ENCODE measurements around the gene SPAG9.

SPAG9 gene

DNA sequence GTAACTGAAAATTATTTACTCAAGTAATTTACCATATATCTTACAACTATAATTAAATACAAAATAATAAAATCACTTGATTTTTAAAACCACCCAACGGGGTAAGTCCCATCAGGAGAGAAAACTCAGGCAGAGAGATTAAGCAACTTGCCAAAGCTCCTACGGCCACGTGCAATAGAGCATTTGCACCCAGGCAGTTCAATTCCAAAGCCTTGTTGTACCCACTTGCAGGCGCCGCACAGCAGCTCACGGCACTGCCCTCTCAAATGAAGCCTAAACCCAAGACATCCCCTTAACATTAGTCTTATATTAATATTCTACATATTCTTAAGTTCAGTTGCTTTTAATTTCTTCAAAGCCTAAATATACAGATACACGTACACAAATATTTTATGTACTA lies 75.7 kb downstream of the SPAG9 start:
- no peak overlapping the region for H2BK120ac ChIP-seq (ENCODE audit: low read depth, low read length)
- no peak overlapping the region for H2AK5ac ChIP-seq (ENCODE audit: low read length, severe bottlenecking)
- H2BK15ac ChIP-seq (ENCODE audit: low read depth, poor library complexity, severe bottlenecking) = no peak overlapping the region
- H3K79me1 ChIP-seq (replicated peaks; ENCODE audit: low read length, poor library complexity, severe bottlenecking) = peaks cover 10% of the 10 kb centered on the region
- H3K4me2 ChIP-seq (ENCODE audit: low read length, poor library complexity, severe bottlenecking) = no peak overlapping the region
- H2AFZ ChIP-seq (ENCODE audit: low read depth, low read length) = no peak overlapping the region
- DNase-seq = no peak
- H3K27ac ChIP-seq (ENCODE audit: low read length, poor library complexity, severe bottlenecking) = no peak overlapping the region
- H3K9ac ChIP-seq (ENCODE audit: low read length) = peak overlapping the region; percentile 77
- no peak overlapping the region for H2BK5ac ChIP-seq (ENCODE audit: low read depth, low read length, poor library complexity, severe bottlenecking)
- H2BK12ac ChIP-seq (ENCODE audit: low read length in 2 of 2) = no peak overlapping the region
- H3K4me3 ChIP-seq (ENCODE audit: insufficient read depth in 1 of 2, low read depth in 1 of 2, low read length in 2 of 2) = no peak overlapping the region
- H3K18ac ChIP-seq (ENCODE audit: low read depth in 1 of 2, low read length in 2 of 2) = no peak overlapping the region
- H4K91ac ChIP-seq (ENCODE audit: low read length) = no peak overlapping the region
- WGBS = 89% methylated on average over 5 of the region's 7 CpGs
- peaks cover 0 to 18% of the 10 kb centered on the region in 2 experiments for H3K36me3 ChIP-seq (ENCODE audit: control insufficient read depth in 1 of 2, insufficient read depth in 2 of 2, low read depth in 1 of 2, low read length in 2 of 2)
- peaks cover 5% of the 10 kb centered on the region for H3K4me1 ChIP-seq (ENCODE audit: control insufficient read depth, insufficient read depth, low read depth, low read length)
- H3K9me3 ChIP-seq (ENCODE audit: control insufficient read depth, low read length) = no peaks in the 10 kb centered on the region
- H3K23ac ChIP-seq (ENCODE audit: low read length in 2 of 2) = no peak overlapping the region
- H3K27me3 ChIP-seq (ENCODE audit: control insufficient read depth in 1 of 2, insufficient read depth in 1 of 2, low read length in 2 of 2) = no peaks in the 10 kb centered on the region
- H3K4ac ChIP-seq (ENCODE audit: low read depth in 1 of 2, low read length in 2 of 2) = no peak overlapping the region
- no peak overlapping the region for H3K14ac ChIP-seq (ENCODE audit: low read length in 2 of 2)
- no peak overlapping the region for H4K8ac ChIP-seq (ENCODE audit: low read length)

- 97% methylated on average over 3 of the region's 3 CpGs for WGBS
These were observed 84.6 kb downstream of the SPAG9 start for GRCh38 chr17:51036084-51036483.

GRCh38 chr17:51035431-51035830 lies 85.2 kb downstream of the SPAG9 start:
- Histone ChIP-seq H2AK5ac (ENCODE audit: low read length, severe bottlenecking) (no peak overlapping the region), H3K9ac (ENCODE audit: low read length) (no peak overlapping the region), H3K27me3 (ENCODE audit: control insufficient read depth in 1 of 2, insufficient read depth in 1 of 2, low read length in 2 of 2) (no peaks in the 10 kb centered on the region), H2BK5ac (ENCODE audit: low read depth, low read length, poor library complexity, severe bottlenecking) (no peak overlapping the region), H3K23ac (ENCODE audit: low read length in 2 of 2) (no peak overlapping the region), H2BK120ac (ENCODE audit: low read depth, low read length) (no peak overlapping the region), H2BK12ac (ENCODE audit: low read length in 2 of 2) (no peak overlapping the region), H3K4me2 (ENCODE audit: low read length, poor library complexity, severe bottlenecking) (no peak overlapping the region), H3K4me3 (ENCODE audit: insufficient read depth in 1 of 2, low read depth in 1 of 2, low read length in 2 of 2) (no peak overlapping the region), H2AFZ (ENCODE audit: low read depth, low read length) (no peak overlapping the region), H3K4ac (ENCODE audit: low read depth in 1 of 2, low read length in 2 of 2) (no peak overlapping the region), H4K8ac (ENCODE audit: low read length) (no peak overlapping the region), H3K27ac (ENCODE audit: low read length, poor library complexity, severe bottlenecking) (peak overlapping the region; percentile 62), H3K4me1 (ENCODE audit: control insufficient read depth, insufficient read depth, low read depth, low read length) (peaks cover 4% of the 10 kb centered on the region), H4K91ac (ENCODE audit: low read length) (no peak overlapping the region), H3K14ac (ENCODE audit: low read length in 2 of 2) (no peak overlapping the region), H3K36me3 (ENCODE audit: control insufficient read depth in 1 of 2, insufficient read depth in 2 of 2, low read depth in 1 of 2, low read length in 2 of 2) (peaks cover 0 to 59% of the 10 kb centered on the region in 2 experiments), H3K9me3 (ENCODE audit: control insufficient read depth, low read length) (no peaks in the 10 kb centered on the region), H3K79me1 (replicated peaks; ENCODE audit: low read length, poor library complexity, severe bottlenecking) (peaks cover 18% of the 10 kb centered on the region), H3K18ac (ENCODE audit: low read depth in 1 of 2, low read length in 2 of 2) (no peak overlapping the region), H2BK15ac (ENCODE audit: low read depth, poor library complexity, severe bottlenecking) (no peak overlapping the region)
- peak; percentile 85 for DNase-seq

More at GRCh38 chr17:51036084-51036483, 84.6 kb downstream of the SPAG9 start:
- no peak overlapping the region for H4K91ac ChIP-seq (ENCODE audit: low read length)
- H4K8ac ChIP-seq (ENCODE audit: low read length) = no peak overlapping the region
- no peak overlapping the region for H2BK15ac ChIP-seq (ENCODE audit: low read depth, poor library complexity, severe bottlenecking)
- no peaks in the 10 kb centered on the region for H3K27me3 ChIP-seq (ENCODE audit: control insufficient read depth in 1 of 2, insufficient read depth in 1 of 2, low read length in 2 of 2)
- H2BK12ac ChIP-seq (ENCODE audit: low read length in 2 of 2) = peak overlapping the region in 1 of 2 experiments; percentile 10
- no peak for DNase-seq
- no peak overlapping the region for H2BK5ac ChIP-seq (ENCODE audit: low read depth, low read length, poor library complexity, severe bottlenecking)
- no peak overlapping the region for H2BK120ac ChIP-seq (ENCODE audit: low read depth, low read length)
- peak overlapping the region; percentile 76 for H2AK5ac ChIP-seq (ENCODE audit: low read length, severe bottlenecking)
- peaks cover 13% of the 10 kb centered on the region for H3K79me1 ChIP-seq (replicated peaks; ENCODE audit: low read length, poor library complexity, severe bottlenecking)
- H3K23ac ChIP-seq (ENCODE audit: low read length in 2 of 2) = peak overlapping the region in 1 of 2 experiments; percentile 59
- no peaks in the 10 kb centered on the region for H3K9me3 ChIP-seq (ENCODE audit: control insufficient read depth, low read length)
- H3K18ac ChIP-seq (ENCODE audit: low read depth in 1 of 2, low read length in 2 of 2) = no peak overlapping the region
- H3K4me1 ChIP-seq (ENCODE audit: control insufficient read depth, insufficient read depth, low read depth, low read length) = peaks cover 3% of the 10 kb centered on the region
- H3K27ac ChIP-seq (ENCODE audit: low read length, poor library complexity, severe bottlenecking) = peak overlapping the region; percentile 62
- no peak overlapping the region for H3K4me3 ChIP-seq (ENCODE audit: insufficient read depth in 1 of 2, low read depth in 1 of 2, low read length in 2 of 2)
- H3K4me2 ChIP-seq (ENCODE audit: low read length, poor library complexity, severe bottlenecking) = no peak overlapping the region
- no peak overlapping the region for H3K9ac ChIP-seq (ENCODE audit: low read length)
- peaks cover 0 to 65% of the 10 kb centered on the region in 2 experiments for H3K36me3 ChIP-seq (ENCODE audit: control insufficient read depth in 1 of 2, insufficient read depth in 2 of 2, low read depth in 1 of 2, low read length in 2 of 2)
- H3K4ac ChIP-seq (ENCODE audit: low read depth in 1 of 2, low read length in 2 of 2) = peak overlapping the region in 1 of 2 experiments; percentile 76
- no peak overlapping the region for H2AFZ ChIP-seq (ENCODE audit: low read depth, low read length)
- peak overlapping the region in 1 of 2 experiments; percentile 59 for H3K14ac ChIP-seq (ENCODE audit: low read length in 2 of 2)

GRCh38 chr17:51034800-51035199 lies 85.9 kb downstream of the SPAG9 start:
- no peak overlapping the region for H2AFZ ChIP-seq (ENCODE audit: low read depth, low read length)
- no peak overlapping the region for H3K4me3 ChIP-seq (ENCODE audit: insufficient read depth in 1 of 2, low read depth in 1 of 2, low read length in 2 of 2)
- no peak overlapping the region for H3K9ac ChIP-seq (ENCODE audit: low read length)
- no peak overlapping the region for H2BK15ac ChIP-seq (ENCODE audit: low read depth, poor library complexity, severe bottlenecking)
- peak overlapping the region; percentile 95 for H4K8ac ChIP-seq (ENCODE audit: low read length)
- H2AK5ac ChIP-seq (ENCODE audit: low read length, severe bottlenecking) = no peak overlapping the region
- H2BK120ac ChIP-seq (ENCODE audit: low read depth, low read length) = no peak overlapping the region
- H3K9me3 ChIP-seq (ENCODE audit: control insufficient read depth, low read length) = no peaks in the 10 kb centered on the region
- no peak overlapping the region for H3K27ac ChIP-seq (ENCODE audit: low read length, poor library complexity, severe bottlenecking)
- H3K4ac ChIP-seq (ENCODE audit: low read depth in 1 of 2, low read length in 2 of 2) = no peak overlapping the region
- no peaks in the 10 kb centered on the region for H3K27me3 ChIP-seq (ENCODE audit: control insufficient read depth in 1 of 2, insufficient read depth in 1 of 2, low read length in 2 of 2)
- H3K36me3 ChIP-seq (ENCODE audit: control insufficient read depth in 1 of 2, insufficient read depth in 2 of 2, low read depth in 1 of 2, low read length in 2 of 2) = peaks cover 0 to 53% of the 10 kb centered on the region in 2 experiments
- H2BK5ac ChIP-seq (ENCODE audit: low read depth, low read length, poor library complexity, severe bottlenecking) = no peak overlapping the region
- H3K4me2 ChIP-seq (ENCODE audit: low read length, poor library complexity, severe bottlenecking) = no peak overlapping the region
- peak overlapping the region in 1 of 2 experiments; percentile 50 for H3K18ac ChIP-seq (ENCODE audit: low read depth in 1 of 2, low read length in 2 of 2)
- peaks cover 18% of the 10 kb centered on the region for H3K79me1 ChIP-seq (replicated peaks; ENCODE audit: low read length, poor library complexity, severe bottlenecking)
- H2BK12ac ChIP-seq (ENCODE audit: low read length in 2 of 2) = peak overlapping the region in 1 of 2 experiments; percentile 75
- no peak overlapping the region for H3K23ac ChIP-seq (ENCODE audit: low read length in 2 of 2)
- H4K91ac ChIP-seq (ENCODE audit: low read length) = peak overlapping the region; percentile 48
- H3K4me1 ChIP-seq (ENCODE audit: control insufficient read depth, insufficient read depth, low read depth, low read length) = peaks cover 4% of the 10 kb centered on the region
- WGBS = 98% methylated on average over 2 of the region's 2 CpGs
- H3K14ac ChIP-seq (ENCODE audit: low read length in 2 of 2) = no peak overlapping the region
- no peak for DNase-seq
